K562 (cell line): ENCODE results near the gene UFC1. TPM values are rescaled to one million over a fixed set of nuclear protein-coding genes. Genes with fewer than 3 reads are reported as not detected.

Source experiments
- CREB1 ChIP-seq, 2 experiments: sonication (generic) in 1 of 2; formaldehyde crosslinking in 1 of 2; IDR thresholded peaks; 2 replicates each; pipeline versions ENCODE4 v1.6.1 to v1.8.0; 2012 to 2022; ENCODE audit warnings: inconsistent platforms in 1 of 2, mild to moderate bottlenecking in 1 of 2, missing genetic modification reagents in 1 of 2, moderate library complexity in 1 of 2
- HDAC1 ChIP-seq, 2 experiments: fragments of 450-650 bp; IDR thresholded peaks; 2 replicates each; pipeline ENCODE4 v1.6.1; 2016 to 2017; ENCODE audit warnings: inconsistent platforms in 1 of 2, mild to moderate bottlenecking in 1 of 2, moderate library complexity in 1 of 2
- KHSRP ChIP-seq: fragments of 450-650 bp; IDR thresholded peaks from 2 replicates; pipeline ENCODE4 v1.6.1; 2017
- PTBP1 ChIP-seq: fragments of 200-400 bp; formaldehyde crosslinking; IDR thresholded peaks from 2 replicates; pipeline ENCODE4 v1.6.1; 2017; ENCODE audit warnings: low read depth, low read length
- RB1 ChIP-seq: fragments of 450-650 bp; IDR thresholded peaks from 2 replicates; pipeline ENCODE4 v1.6.1; 2017; ENCODE audit warnings: low read depth, mild to moderate bottlenecking
- RBFOX2 ChIP-seq: fragments of 200-400 bp; formaldehyde crosslinking; IDR thresholded peaks from 2 replicates; pipeline ENCODE4 v1.6.1; 2017; ENCODE audit warnings: low read depth, mild to moderate bottlenecking, low read length, moderate library complexity
- ZNF41 ChIP-seq: fragments of 250-450 bp; sonication (Bioruptor Pico); conservative IDR thresholded peaks from 2 replicates; pipeline ENCODE4 v1.4.0; 2020; ENCODE audit warnings: mild to moderate bottlenecking
- ZNF644 ChIP-seq: fragments of 200-800 bp; sonication (Bioruptor generic); IDR thresholded peaks from 2 replicates; pipeline ENCODE4 v1.6.1; 2016; ENCODE audit warnings: low read depth, missing genetic modification characterization, missing compliant biosample characterization
- ZNF699 ChIP-seq: fragments of 250-450 bp; sonication (Bioruptor Pico); IDR thresholded peaks from 2 replicates; pipeline ENCODE4 v1.8.0; 2021; ENCODE audit warnings: mild to moderate bottlenecking, moderate library complexity; ENCODE audit not compliant: insufficient replicate concordance
- ZNF75A ChIP-seq: fragments of 450-650 bp; formaldehyde crosslinking; IDR thresholded peaks from 2 replicates; pipeline ENCODE4 v1.4.0; 2020; ENCODE audit warnings: mild to moderate bottlenecking
- polyA plus RNA-seq, 8 experiments: library from polyadenylated mRNA; depleted of rRNA in 4 of 8; stranded (reverse) in 5 of 8; unstranded in 3 of 8; fragments of >200 nt; fragmentation: Nextera tagmentation in 2 of 8; fragmentation: Illumina TruSeq in 1 of 8; extraction: Ambion mirVana in 2 of 8; extraction: Trizol in 1 of 8; gene quantifications; 2 replicates each; pipeline versions ENCODE4 v1.2.1 to v1.2.3, GENCODE V29; 2011 to 2014; ENCODE audit warnings: inconsistent platforms in 1 of 8, missing spikeins in 1 of 8
- total RNA-seq, 7 experiments: library from RNA; depleted of rRNA in 6 of 7; stranded (reverse); fragments of >200 nt in 6 of 7; fragmentation: Illumina TruSeq in 2 of 7; extraction: Trizol in 2 of 7; gene quantifications; 2 replicates each; pipeline versions ENCODE4 v1.2.1 to v1.2.3, GENCODE V29; 2011 to 2021; ENCODE audit warnings: low replicate concordance in 1 of 7
- TF ChIP-seq, protein P1 (sequence below): fragments of 450-650 bp; conservative IDR thresholded peaks from 2 replicates; pipeline ENCODE4 v1.6.1; 2016; ENCODE audit warnings: missing genetic modification characterization, low read depth, mild to moderate bottlenecking, control low read depth, missing compliant biosample characterization
- TF ChIP-seq, protein P2 (sequence below): conservative IDR thresholded peaks from 2 replicates; pipeline ENCODE4 v1.6.1; 2011; ENCODE audit warnings: low read depth, mild to moderate bottlenecking, low read length; ENCODE audit not compliant: control insufficient read depth
- TF ChIP-seq, protein P3 (sequence below): fragments of 200-800 bp; sonication (Bioruptor generic); IDR thresholded peaks from 2 replicates; pipeline ENCODE4 v1.6.1; 2017; ENCODE audit warnings: missing genetic modification characterization, missing compliant biosample characterization
- TF ChIP-seq, protein P4 (sequence below), 2 experiments: fragments of 450-650 bp; IDR thresholded peaks; 2 replicates each; pipeline ENCODE4 v1.6.1; 2016; ENCODE audit warnings: mild to moderate bottlenecking in 2 of 2, borderline replicate concordance in 1 of 2, low read depth in 1 of 2, moderate library complexity in 1 of 2

The UFC1 gene
- total and polyA plus RNA-seq, 9 of the 15 experiments (the other 6 are each of a cell fraction or from before 2014, with no cell fraction given), result 92.8 to 220 (median 161) TPM

DNA sequence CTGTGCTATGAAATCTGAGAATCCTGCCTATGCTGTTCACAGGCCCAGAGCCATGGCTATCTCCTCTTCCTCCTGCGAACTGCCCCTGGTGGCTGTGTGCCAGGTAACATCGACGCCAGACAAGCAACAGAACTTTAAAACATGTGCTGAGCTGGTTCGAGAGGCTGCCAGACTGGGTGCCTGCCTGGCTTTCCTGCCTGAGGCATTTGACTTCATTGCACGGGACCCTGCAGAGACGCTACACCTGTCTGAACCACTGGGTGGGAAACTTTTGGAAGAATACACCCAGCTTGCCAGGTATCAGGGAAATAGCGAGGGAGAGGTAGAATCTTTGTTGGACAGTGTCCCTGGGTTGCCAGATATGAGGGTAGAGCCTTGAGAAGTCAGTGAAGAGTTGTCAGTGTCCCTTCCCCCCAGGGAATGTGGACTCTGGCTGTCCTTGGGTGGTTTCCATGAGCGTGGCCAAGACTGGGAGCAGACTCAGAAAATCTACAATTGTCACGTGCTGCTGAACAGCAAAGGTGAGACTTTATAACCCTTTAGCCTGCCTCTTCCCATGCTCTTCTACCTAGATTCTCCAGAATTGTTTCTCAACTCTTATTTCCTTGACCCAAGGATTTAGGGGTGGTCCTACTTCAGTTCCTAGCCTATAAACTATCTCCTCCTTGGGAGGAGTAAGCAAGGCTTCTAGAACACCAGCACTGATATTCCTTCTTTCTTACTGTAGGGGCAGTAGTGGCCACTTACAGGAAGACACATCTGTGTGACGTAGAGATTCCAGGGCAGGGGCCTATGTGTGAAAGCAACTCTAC is 34.5 kb upstream of the UFC1 start (continued):
- TF ChIP-seq ZNF699, result no peak
- TF ChIP-seq, protein P1, sequence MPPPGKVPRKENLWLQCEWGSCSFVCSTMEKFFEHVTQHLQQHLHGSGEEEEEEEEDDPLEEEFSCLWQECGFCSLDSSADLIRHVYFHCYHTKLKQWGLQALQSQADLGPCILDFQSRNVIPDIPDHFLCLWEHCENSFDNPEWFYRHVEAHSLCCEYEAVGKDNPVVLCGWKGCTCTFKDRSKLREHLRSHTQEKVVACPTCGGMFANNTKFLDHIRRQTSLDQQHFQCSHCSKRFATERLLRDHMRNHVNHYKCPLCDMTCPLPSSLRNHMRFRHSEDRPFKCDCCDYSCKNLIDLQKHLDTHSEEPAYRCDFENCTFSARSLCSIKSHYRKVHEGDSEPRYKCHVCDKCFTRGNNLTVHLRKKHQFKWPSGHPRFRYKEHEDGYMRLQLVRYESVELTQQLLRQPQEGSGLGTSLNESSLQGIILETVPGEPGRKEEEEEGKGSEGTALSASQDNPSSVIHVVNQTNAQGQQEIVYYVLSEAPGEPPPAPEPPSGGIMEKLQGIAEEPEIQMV (tag), result no peak
- no peak for TF ChIP-seq ZNF41
- TF ChIP-seq RB1, result no peak
- TF ChIP-seq, protein P2, sequence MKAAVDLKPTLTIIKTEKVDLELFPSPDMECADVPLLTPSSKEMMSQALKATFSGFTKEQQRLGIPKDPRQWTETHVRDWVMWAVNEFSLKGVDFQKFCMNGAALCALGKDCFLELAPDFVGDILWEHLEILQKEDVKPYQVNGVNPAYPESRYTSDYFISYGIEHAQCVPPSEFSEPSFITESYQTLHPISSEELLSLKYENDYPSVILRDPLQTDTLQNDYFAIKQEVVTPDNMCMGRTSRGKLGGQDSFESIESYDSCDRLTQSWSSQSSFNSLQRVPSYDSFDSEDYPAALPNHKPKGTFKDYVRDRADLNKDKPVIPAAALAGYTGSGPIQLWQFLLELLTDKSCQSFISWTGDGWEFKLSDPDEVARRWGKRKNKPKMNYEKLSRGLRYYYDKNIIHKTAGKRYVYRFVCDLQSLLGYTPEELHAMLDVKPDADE, result no peak
- TF ChIP-seq RBFOX2, result no peak
- TF ChIP-seq ZNF75A (CRISPR knock-in tag), result no peak
- TF ChIP-seq, protein P3, sequence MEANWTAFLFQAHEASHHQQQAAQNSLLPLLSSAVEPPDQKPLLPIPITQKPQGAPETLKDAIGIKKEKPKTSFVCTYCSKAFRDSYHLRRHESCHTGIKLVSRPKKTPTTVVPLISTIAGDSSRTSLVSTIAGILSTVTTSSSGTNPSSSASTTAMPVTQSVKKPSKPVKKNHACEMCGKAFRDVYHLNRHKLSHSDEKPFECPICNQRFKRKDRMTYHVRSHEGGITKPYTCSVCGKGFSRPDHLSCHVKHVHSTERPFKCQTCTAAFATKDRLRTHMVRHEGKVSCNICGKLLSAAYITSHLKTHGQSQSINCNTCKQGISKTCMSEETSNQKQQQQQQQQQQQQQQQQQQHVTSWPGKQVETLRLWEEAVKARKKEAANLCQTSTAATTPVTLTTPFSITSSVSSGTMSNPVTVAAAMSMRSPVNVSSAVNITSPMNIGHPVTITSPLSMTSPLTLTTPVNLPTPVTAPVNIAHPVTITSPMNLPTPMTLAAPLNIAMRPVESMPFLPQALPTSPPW (CRISPR knock-in tag), result no peak
- TF ChIP-seq, protein P4, sequence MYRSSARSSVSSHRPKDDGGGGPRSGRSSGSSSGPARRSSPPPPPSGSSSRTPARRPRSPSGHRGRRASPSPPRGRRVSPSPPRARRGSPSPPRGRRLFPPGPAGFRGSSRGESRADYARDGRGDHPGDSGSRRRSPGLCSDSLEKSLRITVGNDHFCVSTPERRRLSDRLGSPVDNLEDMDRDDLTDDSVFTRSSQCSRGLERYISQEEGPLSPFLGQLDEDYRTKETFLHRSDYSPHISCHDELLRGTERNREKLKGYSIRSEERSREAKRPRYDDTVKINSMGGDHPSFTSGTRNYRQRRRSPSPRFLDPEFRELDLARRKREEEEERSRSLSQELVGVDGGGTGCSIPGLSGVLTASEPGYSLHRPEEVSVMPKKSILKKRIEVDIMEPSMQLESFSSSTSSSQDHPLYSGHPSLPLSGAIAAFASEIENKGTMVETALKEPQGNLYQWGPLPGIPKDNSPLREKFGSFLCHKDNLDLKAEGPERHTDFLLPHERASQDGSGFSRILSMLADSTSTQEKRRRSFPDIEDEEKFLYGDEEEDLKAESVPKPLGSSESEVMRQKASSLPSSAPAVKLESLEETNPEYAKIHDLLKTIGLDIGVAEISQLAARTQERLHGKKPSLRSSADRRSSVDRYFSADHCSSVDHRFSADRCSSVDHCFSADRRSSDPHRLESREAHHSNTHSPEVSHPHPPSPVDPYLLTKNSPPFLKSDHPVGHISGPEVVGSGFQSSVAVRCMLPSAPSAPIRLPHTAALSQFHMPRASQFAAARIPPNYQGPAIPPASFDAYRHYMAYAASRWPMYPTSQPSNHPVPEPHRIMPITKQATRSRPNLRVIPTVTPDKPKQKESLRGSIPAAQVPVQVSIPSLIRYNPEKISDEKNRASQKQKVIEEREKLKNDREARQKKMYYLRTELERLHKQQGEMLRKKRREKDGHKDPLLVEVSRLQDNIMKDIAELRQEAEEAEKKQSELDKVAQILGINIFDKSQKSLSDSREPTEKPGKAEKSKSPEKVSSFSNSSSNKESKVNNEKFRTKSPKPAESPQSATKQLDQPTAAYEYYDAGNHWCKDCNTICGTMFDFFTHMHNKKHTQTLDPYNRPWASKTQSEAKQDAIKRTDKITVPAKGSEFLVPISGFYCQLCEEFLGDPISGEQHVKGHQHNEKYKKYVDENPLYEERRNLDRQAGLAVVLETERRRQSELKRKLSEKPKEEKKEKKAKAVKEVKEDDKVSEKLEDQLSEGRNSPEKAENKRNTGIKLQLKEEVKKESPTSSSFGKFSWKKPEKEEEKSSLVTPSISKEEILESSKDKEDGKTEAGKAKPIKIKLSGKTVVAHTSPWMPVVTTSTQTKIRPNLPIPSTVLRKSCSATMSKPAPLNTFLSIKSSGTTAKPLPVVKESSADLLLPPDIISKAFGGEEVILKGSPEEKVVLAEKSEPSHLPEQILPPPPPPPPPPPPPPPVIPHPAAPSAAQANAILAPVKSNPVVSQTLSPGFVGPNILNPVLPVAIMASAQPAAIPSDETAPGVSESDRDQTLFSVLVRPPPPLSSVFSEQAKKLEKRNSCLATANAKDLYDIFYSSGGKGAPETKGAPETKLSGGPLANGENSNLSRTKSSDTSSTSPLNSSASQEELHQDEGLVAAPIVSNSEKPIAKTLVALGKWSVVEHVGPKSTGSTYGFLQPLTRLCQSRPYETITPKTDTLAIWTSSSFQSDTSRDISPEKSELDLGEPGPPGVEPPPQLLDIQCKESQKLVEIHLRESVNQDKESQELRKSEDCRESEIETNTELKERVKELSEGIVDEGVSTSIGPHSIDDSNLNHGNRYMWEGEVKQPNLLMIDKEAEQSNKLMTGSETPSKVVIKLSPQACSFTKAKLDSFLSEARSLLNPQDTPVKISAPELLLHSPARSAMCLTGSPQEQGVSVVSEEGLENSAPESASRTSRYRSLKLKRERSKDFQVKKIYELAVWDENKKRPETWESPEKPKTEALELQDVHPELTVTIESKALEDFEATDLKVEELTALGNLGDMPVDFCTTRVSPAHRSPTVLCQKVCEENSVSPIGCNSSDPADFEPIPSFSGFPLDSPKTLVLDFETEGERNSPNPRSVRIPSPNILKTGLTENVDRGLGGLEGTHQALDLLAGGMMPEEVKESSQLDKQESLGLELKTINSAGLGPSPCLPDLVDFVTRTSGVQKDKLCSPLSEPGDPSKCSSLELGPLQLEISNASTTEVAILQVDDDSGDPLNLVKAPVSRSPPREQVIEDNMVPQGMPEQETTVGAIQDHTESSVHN (IDR thresholded peaks at IDR 0.05; ENCODE audit: borderline replicate concordance in 1 of 2, low read depth in 1 of 2), result no peak
- TF ChIP-seq KHSRP, result no peak
- TF ChIP-seq HDAC1 (IDR thresholded peaks at IDR 0.05), result no peak
- TF ChIP-seq PTBP1, result no peak
- peak; percentile 62 for TF ChIP-seq CREB1 (IDR thresholded peaks at IDR 0.05)
- TF ChIP-seq CREB1 (CRISPR knock-in tag; IDR thresholded peaks at IDR 0.05), result peak; percentile 57; the same call in 1 of the 2 replicates
- TF ChIP-seq ZNF644 (tag), result no peak
